MCF 10A (cell line): ENCODE results near the gene ELMO1. TPM values are rescaled to one million over a fixed set of nuclear protein-coding genes. Genes with fewer than 3 reads are reported as not detected.

Experiments
- BruUV-seq: library from RNA; stranded (reverse); fragments of 400-500 nt; replicated peaks from 2 replicates; lab custom pipeline; 2021; lab: Mats Ljungman, UMichigan
- CTCF ChIA-PET: fragments of 300-600 bp; sonication (Branson Sonifier 250); formaldehyde crosslinking; extraction: SDS; loops from one replicate; lab custom pipeline; 2021; ENCODE audit warnings: antibody characterized with exemption, inconsistent platforms; lab: Yijun Ruan, JAX
- POLR2A ChIA-PET: fragments of 300-600, 350-650 bp; sonication (Branson Sonifier 250); formaldehyde crosslinking; extraction: SDS; loops from one replicate; lab custom pipeline; 2020; ENCODE audit warnings: antibody characterized with exemption, inconsistent platforms; lab: Yijun Ruan, JAX
- DNase-seq: peaks from one replicate; pipeline ENCODE4 v3.0.0-alpha.2; 2018; ENCODE audit not compliant: unreplicated experiment
- H3K27ac Mint-ChIP-seq: one replicate; pipeline ENCODE4 v1.8.0; 2022; ENCODE audit warnings: mild to moderate bottlenecking, low read depth, mixed read lengths; ENCODE audit not compliant: unreplicated experiment
- H3K27me3 Mint-ChIP-seq: one replicate; pipeline ENCODE4 v1.8.0; 2022; ENCODE audit warnings: mixed read lengths; ENCODE audit not compliant: insufficient read depth, unreplicated experiment
- H3K36me3 Mint-ChIP-seq: one replicate; pipeline ENCODE4 v1.8.0; 2022; ENCODE audit warnings: mild to moderate bottlenecking, moderate library complexity, mixed read lengths; ENCODE audit not compliant: insufficient read depth, unreplicated experiment
- H3K4me1 Mint-ChIP-seq: one replicate; pipeline ENCODE4 v1.8.0; 2022; ENCODE audit warnings: mixed read lengths; ENCODE audit not compliant: insufficient read depth, unreplicated experiment
- H3K4me3 Mint-ChIP-seq: one replicate; pipeline ENCODE4 v1.8.0; 2022; ENCODE audit warnings: mild to moderate bottlenecking, moderate library complexity, mixed read lengths; ENCODE audit not compliant: unreplicated experiment
- H3K9me3 Mint-ChIP-seq: one replicate; pipeline ENCODE4 v1.8.0; 2022; ENCODE audit warnings: mixed read lengths; ENCODE audit not compliant: unreplicated experiment
- intact Hi-C: fragments of 100-400 bp; cut with micrococcal nuclease; formaldehyde crosslinking; loops from 2 replicates; pipeline ENCODE4 v1.14.1; 2022
- total RNA-seq: library from RNA; stranded (reverse); gene quantifications from 2 replicates; pipeline ENCODE4 v1.2.3, GENCODE V29; 2022
- TF ChIP-seq, protein P1 (sequence below): fragments of 200-600 bp; IDR thresholded peaks from one replicate; pipeline ENCODE4 v1.8.0; 2022; ENCODE audit warnings: antibody characterized with exemption, mild to moderate bottlenecking; ENCODE audit not compliant: unreplicated experiment

Gene ELMO1
- total RNA-seq, 1 experiment from 2014 or later: 0.30 TPM

GRCh38 chr7:37342688-37343471, 105.8 kb downstream of the ELMO1 start:
- no peak overlapping the region for H3K27ac Mint-ChIP-seq
- ChIA-PET POLR2A (no interaction called here), CTCF (no interaction called here)
- no peak for DNase-seq
- no peaks in the 10 kb centered on the region for H3K36me3 Mint-ChIP-seq
- H3K4me3 Mint-ChIP-seq: no peak overlapping the region
- H3K9me3 Mint-ChIP-seq: no peaks in the 10 kb centered on the region
- H3K4me1 Mint-ChIP-seq: no peaks in the 10 kb centered on the region
- no peaks in the 10 kb centered on the region for H3K27me3 Mint-ChIP-seq
- intact Hi-C loops: no loop called here
- TF ChIP-seq, protein P1, sequence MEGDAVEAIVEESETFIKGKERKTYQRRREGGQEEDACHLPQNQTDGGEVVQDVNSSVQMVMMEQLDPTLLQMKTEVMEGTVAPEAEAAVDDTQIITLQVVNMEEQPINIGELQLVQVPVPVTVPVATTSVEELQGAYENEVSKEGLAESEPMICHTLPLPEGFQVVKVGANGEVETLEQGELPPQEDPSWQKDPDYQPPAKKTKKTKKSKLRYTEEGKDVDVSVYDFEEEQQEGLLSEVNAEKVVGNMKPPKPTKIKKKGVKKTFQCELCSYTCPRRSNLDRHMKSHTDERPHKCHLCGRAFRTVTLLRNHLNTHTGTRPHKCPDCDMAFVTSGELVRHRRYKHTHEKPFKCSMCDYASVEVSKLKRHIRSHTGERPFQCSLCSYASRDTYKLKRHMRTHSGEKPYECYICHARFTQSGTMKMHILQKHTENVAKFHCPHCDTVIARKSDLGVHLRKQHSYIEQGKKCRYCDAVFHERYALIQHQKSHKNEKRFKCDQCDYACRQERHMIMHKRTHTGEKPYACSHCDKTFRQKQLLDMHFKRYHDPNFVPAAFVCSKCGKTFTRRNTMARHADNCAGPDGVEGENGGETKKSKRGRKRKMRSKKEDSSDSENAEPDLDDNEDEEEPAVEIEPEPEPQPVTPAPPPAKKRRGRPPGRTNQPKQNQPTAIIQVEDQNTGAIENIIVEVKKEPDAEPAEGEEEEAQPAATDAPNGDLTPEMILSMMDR: no peak
- BruUV-seq: no TSS peak

DNA sequence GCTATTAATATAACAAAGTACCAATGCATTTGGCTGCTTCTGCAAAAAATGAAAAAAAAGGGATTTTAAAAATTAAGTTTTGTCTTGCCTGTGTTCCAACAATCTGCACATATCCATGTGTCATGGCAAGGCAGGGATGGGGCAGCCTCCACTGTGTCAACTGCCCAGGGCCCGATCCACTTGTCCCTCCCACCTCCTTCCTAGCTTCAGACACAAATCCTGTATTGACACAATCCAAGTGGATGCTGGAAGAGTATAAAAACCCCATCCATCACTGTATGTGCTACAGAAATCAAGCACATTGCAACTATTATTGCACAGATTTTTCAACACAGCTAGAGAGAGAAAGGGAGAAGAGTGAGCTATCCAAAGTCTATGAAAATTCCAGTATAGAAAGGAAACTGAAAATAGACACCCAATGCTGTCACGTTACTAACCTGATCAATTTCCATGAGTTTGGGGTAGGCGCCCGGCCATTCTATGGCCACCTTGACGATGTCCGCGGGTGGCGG, 106.4 kb downstream of the ELMO1 start:
- Mint-ChIP-seq H3K4me3 (no peak overlapping the region), H3K27me3 (no peaks in the 10 kb centered on the region), H3K9me3 (no peaks in the 10 kb centered on the region), H3K27ac (no peak overlapping the region), H3K4me1 (no peaks in the 10 kb centered on the region), H3K36me3 (no peaks in the 10 kb centered on the region)
- TF ChIP-seq, protein P1: no peak
- no TSS peak for BruUV-seq
- intact Hi-C loops: no loop called here
- POLR2A ChIA-PET: no interaction called here
- DNase-seq: no peak
- CTCF ChIA-PET: no interaction called here

DNA sequence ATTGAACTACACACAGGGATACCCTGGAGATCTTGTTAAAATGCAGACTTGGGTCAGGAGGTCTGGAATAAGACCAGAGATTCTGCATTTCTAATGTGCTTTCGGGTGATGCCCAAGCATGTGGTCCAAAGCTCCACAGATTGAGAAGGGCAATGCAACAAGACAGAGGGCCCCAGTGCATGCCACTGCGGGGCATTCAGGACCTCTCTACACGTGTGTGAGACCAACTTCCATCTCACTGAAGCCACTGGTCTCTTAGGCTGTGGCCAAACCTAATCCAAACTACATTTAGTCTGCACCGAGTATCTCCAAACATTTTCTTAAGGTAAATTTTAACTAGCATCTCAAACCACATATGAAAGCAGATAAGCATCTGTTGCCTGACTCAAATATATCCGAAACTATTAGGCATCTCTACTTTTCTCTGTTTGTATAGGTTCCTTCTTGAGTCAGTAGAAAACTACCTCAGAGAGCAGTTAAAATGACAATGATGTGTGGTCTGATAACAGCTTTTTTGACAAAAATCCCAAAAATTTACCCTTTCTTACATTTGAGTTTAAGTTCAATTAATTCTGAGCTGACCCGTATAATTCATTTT, 107.5 kb downstream of the ELMO1 start:
- Mint-ChIP-seq H3K27ac (no peak overlapping the region), H3K4me3 (no peak overlapping the region), H3K4me1 (no peaks in the 10 kb centered on the region), H3K27me3 (no peaks in the 10 kb centered on the region), H3K9me3 (peaks cover 8% of the 10 kb centered on the region), H3K36me3 (no peaks in the 10 kb centered on the region)
- ChIA-PET POLR2A (no interaction called here), CTCF (no interaction called here)
- no peak for DNase-seq
- intact Hi-C loops: no loop called here
- TF ChIP-seq, protein P1: no peak
- BruUV-seq: no TSS peak

- TF ChIP-seq, protein P1: no peak
- H3K36me3 Mint-ChIP-seq: no peaks in the 10 kb centered on the region
- DNase-seq: no peak
- H3K27ac Mint-ChIP-seq: no peak overlapping the region
- BruUV-seq: no TSS peak
- no peaks in the 10 kb centered on the region for H3K27me3 Mint-ChIP-seq
- CTCF ChIA-PET: interaction anchor here (0.7 kb wide), 1 partner anchor 15 kb away, joined by 3 read pairs; no protein-coding TSS in a partner anchor
- H3K4me3 Mint-ChIP-seq: no peak overlapping the region
- intact Hi-C loops: no loop called here
- no peaks in the 10 kb centered on the region for H3K4me1 Mint-ChIP-seq
- peaks cover 9% of the 10 kb centered on the region for H3K9me3 Mint-ChIP-seq
- POLR2A ChIA-PET: interaction anchor here (1.5 kb wide), 1 partner anchor 18 kb away, joined by 3 read pairs; no protein-coding TSS in a partner anchor
Observed at GRCh38 chr7:37338966-37339365, 109.7 kb downstream of the ELMO1 start.
